HCT116 (cell line): Measurements from ENCODE around the gene CPA5.

Experiments
- CBX3 ChIP-seq: IDR thresholded peaks from 2 replicates; pipeline ENCODE4 v1.6.1; 2012; ENCODE audit warnings: low read depth
- EGR1 ChIP-seq: IDR thresholded peaks from 2 replicates; pipeline ENCODE4 v1.6.1; 2012; ENCODE audit warnings: low read depth
- ELF1 ChIP-seq: IDR thresholded peaks from 2 replicates; pipeline ENCODE4 v1.6.1; 2012; ENCODE audit warnings: low read depth, borderline replicate concordance
- EZH2 ChIP-seq: fragments of 200-600 bp; sonication (generic); IDR thresholded peaks from 2 replicates; pipeline ENCODE4 v1.6.1; 2017; ENCODE audit warnings: antibody characterized with exemption, mixed run types
- JUND ChIP-seq: IDR thresholded peaks from 2 replicates; pipeline ENCODE4 v1.6.1; 2012
- POLR2A ChIP-seq: IDR thresholded peaks from 2 replicates; pipeline ENCODE4 v1.7.0; 2011; ENCODE audit warnings: borderline replicate concordance; ENCODE audit not compliant: insufficient read depth, insufficient read length; ENCODE audit errors: extremely low read depth
- POLR2AphosphoS5 ChIP-seq: IDR thresholded peaks from 2 replicates; pipeline ENCODE4 v1.6.1; 2011; ENCODE audit warnings: mild to moderate bottlenecking, low read depth, low read length, moderate library complexity
- RAD21 ChIP-seq: IDR thresholded peaks from 2 replicates; pipeline ENCODE4 v1.6.1; 2012; ENCODE audit warnings: low read depth, mild to moderate bottlenecking
- SIN3A ChIP-seq: IDR thresholded peaks from 2 replicates; pipeline ENCODE4 v1.6.1; 2012; ENCODE audit warnings: low read depth
- YY1 ChIP-seq: IDR thresholded peaks from 2 replicates; pipeline ENCODE4 v1.6.1; 2011; ENCODE audit warnings: low read length, low read depth, moderate library complexity, mild to moderate bottlenecking; ENCODE audit not compliant: insufficient replicate concordance; ENCODE audit errors: extremely low read depth
- ZNF274 ChIP-seq: fragments of 200-500 bp; sonication (Bioruptor generic); IDR thresholded peaks from 2 replicates; pipeline ENCODE4 v1.6.1; 2014; ENCODE audit warnings: mild to moderate bottlenecking, low read depth, low read length, inconsistent platforms
- TF ChIP-seq, protein P1 (sequence below): IDR thresholded peaks from 2 replicates; pipeline ENCODE4 v1.6.1; 2012; ENCODE audit warnings: low read depth
- TF ChIP-seq, protein P2 (sequence below), 3 experiments: fragments of 200-600 bp in 1 of 3; sonication (generic) in 1 of 3; IDR thresholded peaks in 2 of 3; conservative IDR thresholded peaks in 1 of 3; 2 replicates each; pipeline ENCODE4 v1.5.1; 2012 to 2017; ENCODE audit warnings: low read depth in 2 of 3, low read length in 2 of 3, antibody characterized with exemption in 1 of 3, borderline replicate concordance in 1 of 3, control low read depth in 1 of 3, mild to moderate bottlenecking in 1 of 3, mixed read lengths in 1 of 3, mixed run types in 1 of 3, moderate library complexity in 1 of 3; ENCODE audit not compliant: insufficient read depth in 1 of 3

DNA sequence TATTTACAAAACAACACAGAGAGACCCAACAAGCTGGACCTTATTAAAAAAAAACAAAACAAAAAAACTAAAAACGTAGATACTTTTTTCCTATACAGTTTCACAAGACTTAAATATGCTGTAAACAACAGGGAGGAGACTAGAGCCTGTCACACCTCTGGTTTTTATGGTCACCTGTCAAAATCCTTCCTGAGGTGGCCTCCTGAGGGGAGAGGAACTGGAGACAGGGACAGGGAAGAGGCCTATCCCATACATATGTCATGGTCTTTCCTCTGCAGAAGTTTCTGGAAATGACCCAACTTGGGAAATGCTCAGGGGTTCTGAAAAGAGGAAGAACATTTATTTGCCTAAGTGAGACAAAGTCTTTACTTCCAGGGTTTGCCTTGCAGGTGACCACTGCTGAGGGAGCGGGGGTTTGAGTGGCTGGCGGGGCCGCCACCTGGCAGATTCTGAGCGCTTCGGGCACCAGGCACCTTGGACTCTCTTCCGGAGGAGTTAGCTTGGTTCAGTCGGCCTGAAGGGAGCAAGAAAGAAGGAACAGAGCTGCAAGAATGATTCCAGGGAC, 54.0 kb downstream of the CPA5 start:
- TF ChIP-seq POLR2AphosphoS5 (no peak), POLR2A (no peak), EZH2 (no peak), ZNF274 (no peak), ELF1 (no peak), RAD21 (no peak), CBX3 (no peak), YY1 (no peak), EGR1 (no peak), JUND (no peak), SIN3A (no peak)
- TF ChIP-seq, protein P1, sequence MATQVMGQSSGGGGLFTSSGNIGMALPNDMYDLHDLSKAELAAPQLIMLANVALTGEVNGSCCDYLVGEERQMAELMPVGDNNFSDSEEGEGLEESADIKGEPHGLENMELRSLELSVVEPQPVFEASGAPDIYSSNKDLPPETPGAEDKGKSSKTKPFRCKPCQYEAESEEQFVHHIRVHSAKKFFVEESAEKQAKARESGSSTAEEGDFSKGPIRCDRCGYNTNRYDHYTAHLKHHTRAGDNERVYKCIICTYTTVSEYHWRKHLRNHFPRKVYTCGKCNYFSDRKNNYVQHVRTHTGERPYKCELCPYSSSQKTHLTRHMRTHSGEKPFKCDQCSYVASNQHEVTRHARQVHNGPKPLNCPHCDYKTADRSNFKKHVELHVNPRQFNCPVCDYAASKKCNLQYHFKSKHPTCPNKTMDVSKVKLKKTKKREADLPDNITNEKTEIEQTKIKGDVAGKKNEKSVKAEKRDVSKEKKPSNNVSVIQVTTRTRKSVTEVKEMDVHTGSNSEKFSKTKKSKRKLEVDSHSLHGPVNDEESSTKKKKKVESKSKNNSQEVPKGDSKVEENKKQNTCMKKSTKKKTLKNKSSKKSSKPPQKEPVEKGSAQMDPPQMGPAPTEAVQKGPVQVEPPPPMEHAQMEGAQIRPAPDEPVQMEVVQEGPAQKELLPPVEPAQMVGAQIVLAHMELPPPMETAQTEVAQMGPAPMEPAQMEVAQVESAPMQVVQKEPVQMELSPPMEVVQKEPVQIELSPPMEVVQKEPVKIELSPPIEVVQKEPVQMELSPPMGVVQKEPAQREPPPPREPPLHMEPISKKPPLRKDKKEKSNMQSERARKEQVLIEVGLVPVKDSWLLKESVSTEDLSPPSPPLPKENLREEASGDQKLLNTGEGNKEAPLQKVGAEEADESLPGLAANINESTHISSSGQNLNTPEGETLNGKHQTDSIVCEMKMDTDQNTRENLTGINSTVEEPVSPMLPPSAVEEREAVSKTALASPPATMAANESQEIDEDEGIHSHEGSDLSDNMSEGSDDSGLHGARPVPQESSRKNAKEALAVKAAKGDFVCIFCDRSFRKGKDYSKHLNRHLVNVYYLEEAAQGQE: no peak
- TF ChIP-seq, protein P2, sequence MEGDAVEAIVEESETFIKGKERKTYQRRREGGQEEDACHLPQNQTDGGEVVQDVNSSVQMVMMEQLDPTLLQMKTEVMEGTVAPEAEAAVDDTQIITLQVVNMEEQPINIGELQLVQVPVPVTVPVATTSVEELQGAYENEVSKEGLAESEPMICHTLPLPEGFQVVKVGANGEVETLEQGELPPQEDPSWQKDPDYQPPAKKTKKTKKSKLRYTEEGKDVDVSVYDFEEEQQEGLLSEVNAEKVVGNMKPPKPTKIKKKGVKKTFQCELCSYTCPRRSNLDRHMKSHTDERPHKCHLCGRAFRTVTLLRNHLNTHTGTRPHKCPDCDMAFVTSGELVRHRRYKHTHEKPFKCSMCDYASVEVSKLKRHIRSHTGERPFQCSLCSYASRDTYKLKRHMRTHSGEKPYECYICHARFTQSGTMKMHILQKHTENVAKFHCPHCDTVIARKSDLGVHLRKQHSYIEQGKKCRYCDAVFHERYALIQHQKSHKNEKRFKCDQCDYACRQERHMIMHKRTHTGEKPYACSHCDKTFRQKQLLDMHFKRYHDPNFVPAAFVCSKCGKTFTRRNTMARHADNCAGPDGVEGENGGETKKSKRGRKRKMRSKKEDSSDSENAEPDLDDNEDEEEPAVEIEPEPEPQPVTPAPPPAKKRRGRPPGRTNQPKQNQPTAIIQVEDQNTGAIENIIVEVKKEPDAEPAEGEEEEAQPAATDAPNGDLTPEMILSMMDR (IDR thresholded peaks at IDR 0.05 in 2 of 3, conservative IDR thresholded peaks at IDR 0.05 in 1 of 3; ENCODE audit: borderline replicate concordance in 1 of 3, insufficient read depth in 1 of 3, low read depth in 2 of 3, low read length in 2 of 3): no peak
